Pancreas (tissue), 10 donors: ENCODE data around the gene CALHM4. TPM values are rescaled to one million over a fixed set of nuclear protein-coding genes. Genes with fewer than 3 reads are reported as not detected.

ENCODE experiments used
- ATAC-seq, 4 donors: fragments of 200-7000 bp; cut with Tn5 transposase; one replicate each; pipeline versions ENCODE4 v1.8.0 to v1.9.1; 2020; ENCODE audit warnings: mild to moderate bottlenecking in 4 of 4, moderate library complexity in 4 of 4
- DNase-seq, 6 donors: peaks; one replicate each; pipeline ENCODE4 v3.0.0-alpha.2; 2020
- FAIRE-seq: peaks from 2 replicates; lab custom pipeline; 2012; peaks lifted over from hg19 to GRCh38; lab: Jason Lieb, UNC
- H3K27ac ChIP-seq, 4 donors: fragments of 200-600 bp; sonication (generic); 1 replicate in 3 of 4; 2 replicates in 1 of 4; pipeline versions ENCODE4 v1.5.0 to v1.8.0; 2020
- H3K27me3 ChIP-seq, 4 donors: fragments of 200-600 bp; one replicate each; pipeline ENCODE4 v1.8.0; 2021
- H3K36me3 ChIP-seq, 3 donors: fragments of 200-600 bp; sonication (generic) in 1 of 3; one replicate each; pipeline versions ENCODE4 v1.5.0 to v1.8.0; 2020 to 2021
- H3K4me1 ChIP-seq, 3 donors: fragments of 200-600 bp; one replicate each; pipeline ENCODE4 v1.8.0; 2021
- H3K4me3 ChIP-seq, 4 donors: fragments of 200-600 bp; sonication (generic) in 2 of 4; one replicate each; pipeline versions ENCODE4 v1.5.0 to v1.8.0; 2020 to 2021
- H3K9me3 ChIP-seq, 4 donors: fragments of 200-600 bp; one replicate each; pipeline ENCODE4 v1.8.0; 2021
- CTCF ChIP-seq, 4 donors: fragments of 200-600 bp; sonication (generic) in 3 of 4; IDR thresholded peaks; one replicate each; pipeline versions ENCODE4 v1.5.0 to v1.8.0; 2021; ENCODE audit warnings: antibody characterized with exemption in 4 of 4
- WGBS, 2 donors: extraction: QIAGEN DNeasy Blood & Tissue Kit; methylation state at CpG; one replicate each; pipeline ENCODE4 v1.1.7; 2013; 5-methylcytosine and 5-hydroxymethylcytosine counted together
- intact Hi-C, 3 donors: fragments of 100-400 bp; cut with DNase I; formaldehyde crosslinking; loops; one replicate each; pipeline versions ENCODE4 v1.11.1 to v1.14.2; 2022
- polyA plus RNA-seq, 2 donors: library from polyadenylated mRNA; stranded (reverse); fragments of 200-250 nt; gene quantifications; one replicate each; pipeline ENCODE4 v1.2.3, GENCODE V29; 2013
- total RNA-seq, 6 donors: library from RNA; stranded (reverse); fragmentation: NEBNext Ultra II Directional in 4 of 6; extraction: Animal tissue kit (Norgen Biotek cat#: 25700) in 4 of 6; gene quantifications; one replicate each; pipeline versions ENCODE4 v1.2.1 to v1.2.4, GENCODE V29; 2021 to 2023
- donor health status: healthy with polysubstance abuse.
- donor health status: DM: no; HTN: no; CAD: no; lungs with moderate emphysema.
- donor health status: DM: no; HTN: no; CAD: no.
- donor health status: control.
- donor health status: control.
- donor health status: Bipolar disorder and iron deficiency.
- donor health status: DM: yes; HTN: yes; CAD: no.
- donor health status: DM: no; HTN: no; CAD: no.
- donor health status: DM: no; HTN: no; CAD: no.
- donor health status: DM: yes; HTN: yes; CAD: no.

The CALHM4 gene
- total and polyA plus RNA-seq, 8 donors = not detected

GRCh38 chr6:116570856-116571682 lies 17.5 kb downstream of the CALHM4 start, which contains the start of gene RWDD1:
RWDD1 (plus strand) TSS chr6:116571504; CDS start chr6:116571583, 79 bp downstream.
- no peaks in the 10 kb centered on the region for H3K27me3 ChIP-seq
- FAIRE-seq (no peak), ATAC-seq (peak; percentile 95 to 98 (median 96)), DNase-seq (peak; percentile 95 to 99 (median 99))
- H3K36me3 ChIP-seq = no peaks in the 10 kb centered on the region
- intact Hi-C loops = no loop called here
- H3K9me3 ChIP-seq = no peaks in the 10 kb centered on the region
- 0% methylated on average over 62 of the region's 62 CpGs for WGBS, 2 donors
- no peak for TF ChIP-seq CTCF (IDR thresholded peaks at IDR 0.05)
- peak within 1 kb of the TSS; percentile 87 to 91 (median 88) for H3K27ac ChIP-seq
- H3K4me1 ChIP-seq = peaks cover 0 to 17% (median 17%) of the 10 kb centered on the region in 3 donors
- peak within 1 kb of the TSS; percentile 55 to 91 (median 88) for H3K4me3 ChIP-seq

GRCh38 chr6:116571683-116572000 lies 18.1 kb downstream of the CALHM4 start:
- FAIRE-seq = no peak
- no peak for TF ChIP-seq CTCF (IDR thresholded peaks at IDR 0.05)

DNA sequence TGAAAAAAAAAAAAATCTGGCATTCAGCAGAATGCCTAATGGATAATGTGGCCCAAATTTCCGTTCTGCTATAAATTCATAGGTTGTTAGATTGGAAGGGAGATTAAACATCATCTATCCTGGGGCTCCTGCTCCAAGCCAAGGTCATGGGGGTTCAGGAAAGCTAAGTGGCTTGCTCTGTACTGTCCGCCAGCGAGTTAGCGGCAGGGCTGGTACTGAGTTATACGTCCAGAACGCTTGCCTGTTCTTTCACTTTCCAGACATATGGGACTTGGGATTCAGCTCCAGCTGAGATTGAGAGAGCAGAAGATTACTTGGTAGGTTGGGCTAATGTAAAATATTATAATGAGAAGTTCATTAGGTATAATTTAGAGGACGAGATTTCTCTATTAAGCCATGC lies 18.6 kb downstream of the CALHM4 start:
- intact Hi-C loops = no loop called here
- Histone ChIP-seq H3K36me3 (no peaks in the 10 kb centered on the region), H3K27ac (peak overlapping the region; percentile 87 to 91 (median 88)), H3K4me3 (peak overlapping the region; percentile 55 to 91 (median 88)), H3K27me3 (no peaks in the 10 kb centered on the region), H3K9me3 (no peaks in the 10 kb centered on the region), H3K4me1 (peaks cover 0 to 17% (median 17%) of the 10 kb centered on the region in 3 donors)
- FAIRE-seq (no peak), ATAC-seq (peak; percentile 20 to 60 (median 36)), DNase-seq (peak in 3 of 6 donors; percentile 8 to 25 (median 18))
- WGBS, 2 donors = 1% methylated on average over 7 of the region's 7 CpGs
- TF ChIP-seq CTCF (IDR thresholded peaks at IDR 0.05) = no peak

More at GRCh38 chr6:116571683-116572000, 18.1 kb downstream of the CALHM4 start:
- Histone ChIP-seq H3K36me3 (no peaks in the 10 kb centered on the region), H3K9me3 (no peaks in the 10 kb centered on the region), H3K4me1 (peaks cover 0 to 17% (median 17%) of the 10 kb centered on the region in 3 donors), H3K4me3 (peak overlapping the region; percentile 55 to 91 (median 88)), H3K27me3 (no peaks in the 10 kb centered on the region), H3K27ac (peak overlapping the region; percentile 87 to 91 (median 88))
- 0% methylated on average over 12 of the region's 12 CpGs for WGBS, 2 donors
- DNase-seq (no peak), ATAC-seq (peak in 2 of 4 donors; percentile 49 to 62)
- intact Hi-C loops = no loop called here

GRCh38 chr6:116575227-116575626 lies 21.7 kb downstream of the CALHM4 start:
- Histone ChIP-seq H3K4me1 (peaks cover 0 to 18% (median 13%) of the 10 kb centered on the region in 3 donors), H3K4me3 (no peak overlapping the region), H3K36me3 (peaks cover 0 to 5% (median 0%) of the 10 kb centered on the region in 3 donors), H3K27ac (no peak overlapping the region), H3K9me3 (no peaks in the 10 kb centered on the region), H3K27me3 (no peaks in the 10 kb centered on the region)
- intact Hi-C loops = no loop called here
- no peak for DNase-seq
- FAIRE-seq = no peak
- ATAC-seq = no peak
- 90 to 93% methylated on average over 2 of the region's 2 CpGs for WGBS, 2 donors
- TF ChIP-seq CTCF (IDR thresholded peaks at IDR 0.05) = no peak

DNA sequence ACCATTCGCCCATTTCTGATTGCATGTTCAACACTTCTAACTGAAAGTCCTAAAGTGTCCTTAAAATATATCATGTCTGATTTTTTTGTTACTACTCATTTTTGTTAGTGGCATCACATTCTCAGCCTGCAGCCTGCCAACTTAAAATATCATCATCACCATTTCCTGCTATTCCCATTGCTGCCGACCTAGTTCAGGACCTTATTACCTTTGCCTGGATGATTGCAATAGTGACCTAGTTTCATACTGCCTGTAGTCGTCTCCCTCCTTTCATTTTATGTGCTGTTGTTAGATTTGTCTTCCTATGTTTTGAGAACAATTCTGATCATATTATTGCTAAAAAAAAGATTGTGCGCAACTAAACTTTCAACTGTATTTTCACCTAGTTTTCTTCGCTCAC lies 23.9 kb downstream of the CALHM4 start:
- TF ChIP-seq CTCF (IDR thresholded peaks at IDR 0.05) = no peak
- peaks cover 0 to 9% (median 0%) of the 10 kb centered on the region in 3 donors for H3K36me3 ChIP-seq
- ATAC-seq (no peak), FAIRE-seq (no peak), DNase-seq (no peak)
- 74 to 78% methylated on average over 5 of the region's 5 CpGs for WGBS, 2 donors
- H3K4me3 ChIP-seq = no peak overlapping the region
- intact Hi-C loops = no loop called here
- H3K9me3 ChIP-seq = no peaks in the 10 kb centered on the region
- H3K27ac ChIP-seq = no peak overlapping the region
- H3K27me3 ChIP-seq = no peaks in the 10 kb centered on the region
- H3K4me1 ChIP-seq = peaks cover 0 to 16% (median 10%) of the 10 kb centered on the region in 3 donors
